H9 (cell line): ENCODE results near the gene SUPT7L. TPM values are rescaled to one million over a fixed set of nuclear protein-coding genes. Genes with fewer than 3 reads are reported as not detected.
A peak's percentile ranks its signal among the peaks of the same experiment; 100 is the strongest.

Experiments used
- DNase-seq: peaks from one replicate; pipeline ENCODE4 v3.0.0-alpha.2; 2017
- H2AFZ ChIP-seq: one replicate; pipeline ENCODE4 v1.6.1; 2013; ENCODE audit warnings: mild to moderate bottlenecking, low read length, control low read depth, moderate library complexity
- H2AK5ac ChIP-seq: 2 replicates; pipeline ENCODE4 v1.6.1; 2013; ENCODE audit warnings: low read length, control low read depth, mixed read lengths; ENCODE audit not compliant: insufficient read length
- H2BK120ac ChIP-seq: one replicate; pipeline ENCODE4 v1.6.1; 2013; ENCODE audit warnings: low read depth, mild to moderate bottlenecking, low read length, control low read depth, inconsistent platforms; ENCODE audit not compliant: poor library complexity, severe bottlenecking
- H2BK12ac ChIP-seq: 2 replicates; pipeline ENCODE4 v1.6.1; 2013; ENCODE audit warnings: low read length, control low read depth, mixed read lengths, low read depth; ENCODE audit not compliant: insufficient read length
- H2BK15ac ChIP-seq: 2 replicates; pipeline ENCODE4 v1.6.1; 2013; ENCODE audit warnings: low read depth, low read length, control low read depth
- H2BK20ac ChIP-seq: one replicate; pipeline ENCODE4 v1.6.1; 2013; ENCODE audit warnings: low read depth, mild to moderate bottlenecking, low read length, control low read depth, inconsistent platforms; ENCODE audit not compliant: poor library complexity, severe bottlenecking
- H2BK5ac ChIP-seq: 2 replicates; pipeline ENCODE4 v1.6.1; 2013; ENCODE audit warnings: low read length, control low read depth, mixed read lengths; ENCODE audit not compliant: insufficient read length
- H3K14ac ChIP-seq: 2 replicates; pipeline ENCODE4 v1.6.1; 2013; ENCODE audit warnings: low read length, control low read depth; ENCODE audit not compliant: insufficient read depth
- H3K18ac ChIP-seq: 2 replicates; pipeline ENCODE4 v1.6.1; 2013; ENCODE audit warnings: low read depth, mild to moderate bottlenecking, mixed read lengths, low read length, control low read depth; ENCODE audit not compliant: insufficient read length
- H3K23ac ChIP-seq: 2 replicates; pipeline ENCODE4 v1.6.1; 2013; ENCODE audit warnings: low read length, control low read depth, mixed read lengths, low read depth; ENCODE audit not compliant: insufficient read length
- H3K23me2 ChIP-seq: 2 replicates; pipeline ENCODE4 v1.6.1; 2013; ENCODE audit warnings: low read depth, mild to moderate bottlenecking, mixed read lengths, low read length, control low read depth; ENCODE audit not compliant: insufficient read length, poor library complexity, severe bottlenecking
- H3K27ac ChIP-seq: 2 replicates; pipeline ENCODE4 v1.5.1; 2013; ENCODE audit warnings: low read length, control low read depth, mixed read lengths, low read depth; ENCODE audit not compliant: insufficient read length
- H3K27me3 ChIP-seq: 2 replicates; pipeline ENCODE4 v1.6.1; 2013; ENCODE audit warnings: low read length, control low read depth, inconsistent platforms; ENCODE audit not compliant: insufficient read depth
- H3K4ac ChIP-seq: 2 replicates; pipeline ENCODE4 v1.6.1; 2013; ENCODE audit warnings: low read depth, mild to moderate bottlenecking, control low read depth, inconsistent platforms, low read length, moderate library complexity
- H3K4me1 ChIP-seq: 2 replicates; pipeline ENCODE4 v1.6.1; 2013; ENCODE audit warnings: low read length, control low read depth, inconsistent platforms; ENCODE audit not compliant: insufficient read depth
- H3K4me2 ChIP-seq: 2 replicates; pipeline ENCODE4 v1.6.1; 2013; ENCODE audit warnings: low read length, control low read depth, mixed read lengths; ENCODE audit not compliant: insufficient read length, insufficient read depth
- H3K56ac ChIP-seq: 2 replicates; pipeline ENCODE4 v1.6.1; 2013; ENCODE audit warnings: low read depth, mild to moderate bottlenecking, mixed read lengths, low read length, control low read depth; ENCODE audit not compliant: insufficient read length
- H3K79me1 ChIP-seq: 2 replicates; pipeline ENCODE4 v1.6.1; 2013; ENCODE audit warnings: low read depth, mild to moderate bottlenecking, moderate library complexity, low read length, control low read depth, inconsistent platforms; ENCODE audit not compliant: insufficient read depth, poor library complexity, severe bottlenecking
- H3K79me2 ChIP-seq: 2 replicates; pipeline ENCODE4 v1.6.1; 2013; ENCODE audit warnings: low read length, control low read depth, inconsistent platforms; ENCODE audit not compliant: insufficient read depth
- H3K9ac ChIP-seq: 2 replicates; pipeline ENCODE4 v1.6.1; 2013; ENCODE audit warnings: low read length, control low read depth, mixed read lengths; ENCODE audit not compliant: insufficient read length; ENCODE audit errors: extremely low read depth
- H3K9me3 ChIP-seq: one replicate; pipeline ENCODE4 v1.6.1; 2013; ENCODE audit warnings: low read depth, low read length, inconsistent platforms; ENCODE audit not compliant: control insufficient read depth
- H3T11ph ChIP-seq: one replicate; pipeline ENCODE4 v1.6.1; 2013; ENCODE audit warnings: mild to moderate bottlenecking, low read length, control low read depth, inconsistent platforms
- H4K20me1 ChIP-seq: one replicate; pipeline ENCODE4 v1.6.1; 2013; ENCODE audit not compliant: control insufficient read depth, insufficient read length, insufficient read depth
- H4K5ac ChIP-seq: 2 replicates; pipeline ENCODE4 v1.6.1; 2013; ENCODE audit warnings: low read depth, mild to moderate bottlenecking, mixed read lengths, low read length, control low read depth; ENCODE audit not compliant: insufficient read length
- H4K8ac ChIP-seq: replicated peaks from 2 replicates; pipeline ENCODE4 v1.6.1; 2013; ENCODE audit warnings: low read length, control low read depth, mixed read lengths, low read depth; ENCODE audit not compliant: insufficient read length
- H4K91ac ChIP-seq: 2 replicates; pipeline ENCODE4 v1.6.1; 2013; ENCODE audit warnings: low read depth, mild to moderate bottlenecking, moderate library complexity, mixed read lengths, low read length, control low read depth; ENCODE audit not compliant: insufficient read length
- H3K27ac Mint-ChIP-seq, 3 experiments: 2 replicates in 2 of 3; 3 replicates in 1 of 3; pipeline ENCODE4 v1.8.0; 2020 to 2021; ENCODE audit warnings: mixed read lengths in 3 of 3, mild to moderate bottlenecking in 1 of 3, moderate library complexity in 1 of 3
- H3K27me3 Mint-ChIP-seq: 2 replicates; pipeline ENCODE4 v1.8.0; 2021; ENCODE audit warnings: low read depth, mild to moderate bottlenecking, moderate library complexity, mixed read lengths
- H3K36me3 Mint-ChIP-seq, 3 experiments: 2 replicates in 2 of 3; 3 replicates in 1 of 3; pipeline ENCODE4 v1.8.0; 2020 to 2021; ENCODE audit warnings: low read depth in 3 of 3, mixed read lengths in 3 of 3; ENCODE audit not compliant: insufficient read depth in 1 of 3
- H3K4me1 Mint-ChIP-seq, 2 experiments: 2 replicates each; pipeline ENCODE4 v1.8.0; 2020; ENCODE audit warnings: mixed read lengths in 2 of 2
- H3K4me3 Mint-ChIP-seq, 2 experiments: 2 replicates in 1 of 2; 3 replicates in 1 of 2; pipeline ENCODE4 v1.8.0; 2020 to 2021; ENCODE audit warnings: mild to moderate bottlenecking in 2 of 2, mixed read lengths in 2 of 2, moderate library complexity in 1 of 2
- H3K9me3 Mint-ChIP-seq, 2 experiments: 2 replicates in 1 of 2; 3 replicates in 1 of 2; pipeline ENCODE4 v1.8.0; 2020; ENCODE audit warnings: mild to moderate bottlenecking in 2 of 2, mixed read lengths in 2 of 2, moderate library complexity in 1 of 2
- total RNA-seq: library from RNA; stranded (reverse); gene quantifications from 2 replicates; pipeline ENCODE4 v1.2.1, GENCODE V29; 2021
- TF ChIP-seq, protein P1 (sequence below): fragments of 200-600 bp; sonication (generic); conservative IDR thresholded peaks from 3 replicates; pipeline ENCODE4 v1.8.0; 2021; ENCODE audit warnings: antibody characterized with exemption, mild to moderate bottlenecking

Gene SUPT7L
- total RNA-seq, 1 experiment from 2014 or later = 30.4 TPM

DNA sequence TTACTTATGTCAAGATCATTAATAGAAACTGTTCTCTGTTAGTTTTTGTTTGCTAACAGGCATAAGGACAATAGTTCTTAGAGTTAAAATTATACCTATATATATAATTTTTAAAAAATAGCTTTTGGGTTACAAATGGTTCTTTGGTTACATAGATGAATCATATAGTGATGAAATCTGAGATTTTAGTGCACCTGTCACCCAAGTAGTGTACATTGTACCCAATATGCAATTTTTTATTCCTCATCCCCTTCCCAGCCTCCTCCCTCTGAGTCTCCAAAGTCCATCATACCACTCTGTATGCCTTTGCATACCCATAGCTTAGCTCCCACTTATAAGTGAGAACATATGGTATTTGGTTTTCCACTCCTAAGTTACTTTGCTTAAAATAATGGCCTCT is 26.6 kb upstream of the SUPT7L start:
- Histone ChIP-seq H2BK12ac (no peak overlapping the region), H2AFZ (no peak overlapping the region), H4K8ac (no peak overlapping the region), H3K14ac (no peak overlapping the region), H3K56ac (no peak overlapping the region), H3K4me1 (no peaks in the 10 kb centered on the region), H2BK15ac (no peak overlapping the region), H2BK20ac (no peak overlapping the region), H4K91ac (no peak overlapping the region), H3K79me2 (no peaks in the 10 kb centered on the region), H3K27ac (no peak overlapping the region), H3K23ac (no peak overlapping the region), H3K27me3 (no peaks in the 10 kb centered on the region), H3K79me1 (no peaks in the 10 kb centered on the region), H3K4me2 (no peak overlapping the region), H3K9me3 (no peaks in the 10 kb centered on the region), H4K20me1 (no peaks in the 10 kb centered on the region), H2BK5ac (no peak overlapping the region), H3K23me2 (no peaks in the 10 kb centered on the region), H3K9ac (no peak overlapping the region), H3K18ac (no peak overlapping the region), H2AK5ac (no peak overlapping the region), H3T11ph (no peak overlapping the region), H2BK120ac (no peak overlapping the region), H3K4ac (no peak overlapping the region), H4K5ac (no peak overlapping the region)
- H3K4me3 Mint-ChIP-seq = no peak overlapping the region
- TF ChIP-seq, protein P1, sequence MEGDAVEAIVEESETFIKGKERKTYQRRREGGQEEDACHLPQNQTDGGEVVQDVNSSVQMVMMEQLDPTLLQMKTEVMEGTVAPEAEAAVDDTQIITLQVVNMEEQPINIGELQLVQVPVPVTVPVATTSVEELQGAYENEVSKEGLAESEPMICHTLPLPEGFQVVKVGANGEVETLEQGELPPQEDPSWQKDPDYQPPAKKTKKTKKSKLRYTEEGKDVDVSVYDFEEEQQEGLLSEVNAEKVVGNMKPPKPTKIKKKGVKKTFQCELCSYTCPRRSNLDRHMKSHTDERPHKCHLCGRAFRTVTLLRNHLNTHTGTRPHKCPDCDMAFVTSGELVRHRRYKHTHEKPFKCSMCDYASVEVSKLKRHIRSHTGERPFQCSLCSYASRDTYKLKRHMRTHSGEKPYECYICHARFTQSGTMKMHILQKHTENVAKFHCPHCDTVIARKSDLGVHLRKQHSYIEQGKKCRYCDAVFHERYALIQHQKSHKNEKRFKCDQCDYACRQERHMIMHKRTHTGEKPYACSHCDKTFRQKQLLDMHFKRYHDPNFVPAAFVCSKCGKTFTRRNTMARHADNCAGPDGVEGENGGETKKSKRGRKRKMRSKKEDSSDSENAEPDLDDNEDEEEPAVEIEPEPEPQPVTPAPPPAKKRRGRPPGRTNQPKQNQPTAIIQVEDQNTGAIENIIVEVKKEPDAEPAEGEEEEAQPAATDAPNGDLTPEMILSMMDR = no peak
- H3K36me3 Mint-ChIP-seq = peaks cover 0 to 27% (median 22%) of the 10 kb centered on the region in 3 experiments; a peak in 5 of 7 replicates
- H3K27ac Mint-ChIP-seq = peak overlapping the region in 1 of 3 experiments; percentile 72; a peak in 1 of 7 replicates
- no peaks in the 10 kb centered on the region for H3K9me3 Mint-ChIP-seq
- no peaks in the 10 kb centered on the region for H3K27me3 Mint-ChIP-seq
- no peak for DNase-seq
- H3K4me1 Mint-ChIP-seq = no peaks in the 10 kb centered on the region
